Activated CD8-positive, alpha-beta memory T cell treated with anti-CD3 and anti-CD28 coated beads for 36 hours (primary cell): ENCODE data around the gene ABCB9. TPM values are rescaled to one million over a fixed set of nuclear protein-coding genes. Genes with fewer than 3 reads are reported as not detected.

Experiments
- CTCF ChIA-PET: fragments of 350-600 bp; sonication (Branson Sonifier 250); formaldehyde crosslinking; loops from one replicate; lab custom pipeline; 2021; ENCODE audit warnings: antibody characterized with exemption; lab: Charles Lee
- POLR2A ChIA-PET: fragments of 350-600 bp; sonication (Branson Sonifier 250); formaldehyde crosslinking; loops from one replicate; lab custom pipeline; 2021; ENCODE audit warnings: antibody characterized with exemption; lab: Charles Lee
- total RNA-seq, 2 experiments: library from RNA; stranded (reverse); gene quantifications; one replicate each; pipeline ENCODE4 v1.2.3, GENCODE V29; 2021

Gene ABCB9
- total RNA-seq, 2 experiments from 2014 or later = 4.5 to 4.8 TPM

GRCh38 chr12:122984612-122985337, 18.5 kb upstream of the ABCB9 start:
- ChIA-PET CTCF (no interaction called here), POLR2A (no interaction called here)

- ChIA-PET POLR2A (no interaction called here), CTCF (no interaction called here)
These were observed 17.7 kb upstream of the ABCB9 start for GRCh38 chr12:122983789-122984515.

GRCh38 chr12:122982963-122983788, 16.9 kb upstream of the ABCB9 start:
- POLR2A ChIA-PET = interaction anchor here (0.6 to 0.9 kb wide), 2 partner anchors 12 to 124 kb away, joined by 3 read pairs; no protein-coding TSS in a partner anchor
- CTCF ChIA-PET = no interaction called here

- POLR2A ChIA-PET = interaction anchor here (0.9 kb wide), 1 partner anchor 125 kb away, joined by 3 read pairs; no protein-coding TSS in a partner anchor
- CTCF ChIA-PET = interaction anchor here (0.6 kb wide), 1 partner anchor 22 kb away, joined by 3 read pairs; no protein-coding TSS in a partner anchor
These were observed 16.2 kb upstream of the ABCB9 start for GRCh38 chr12:122982477-122982815.

- POLR2A ChIA-PET = interaction anchor here (0.6 to 1.0 kb wide), 3 partner anchors 81 to 170 kb away, joined by 3 read pairs; partner anchors contain the start of gene PITPNM2
These were observed 15.6 kb upstream of the ABCB9 start for GRCh38 chr12:122981587-122982476.

GRCh38 chr12:122981036-122981471, 14.8 kb upstream of the ABCB9 start:
- ChIA-PET CTCF (no interaction called here), POLR2A (interaction anchor here (1.0 kb wide), 1 partner anchor 170 kb away, joined by 3 read pairs; the partner anchor contains the start of gene PITPNM2)

More at GRCh38 chr12:122981587-122982476, 15.6 kb upstream of the ABCB9 start:
- CTCF ChIA-PET = interaction anchor here (0.6 kb wide), 1 partner anchor 21 kb away, joined by 3 read pairs; no protein-coding TSS in a partner anchor

DNA sequence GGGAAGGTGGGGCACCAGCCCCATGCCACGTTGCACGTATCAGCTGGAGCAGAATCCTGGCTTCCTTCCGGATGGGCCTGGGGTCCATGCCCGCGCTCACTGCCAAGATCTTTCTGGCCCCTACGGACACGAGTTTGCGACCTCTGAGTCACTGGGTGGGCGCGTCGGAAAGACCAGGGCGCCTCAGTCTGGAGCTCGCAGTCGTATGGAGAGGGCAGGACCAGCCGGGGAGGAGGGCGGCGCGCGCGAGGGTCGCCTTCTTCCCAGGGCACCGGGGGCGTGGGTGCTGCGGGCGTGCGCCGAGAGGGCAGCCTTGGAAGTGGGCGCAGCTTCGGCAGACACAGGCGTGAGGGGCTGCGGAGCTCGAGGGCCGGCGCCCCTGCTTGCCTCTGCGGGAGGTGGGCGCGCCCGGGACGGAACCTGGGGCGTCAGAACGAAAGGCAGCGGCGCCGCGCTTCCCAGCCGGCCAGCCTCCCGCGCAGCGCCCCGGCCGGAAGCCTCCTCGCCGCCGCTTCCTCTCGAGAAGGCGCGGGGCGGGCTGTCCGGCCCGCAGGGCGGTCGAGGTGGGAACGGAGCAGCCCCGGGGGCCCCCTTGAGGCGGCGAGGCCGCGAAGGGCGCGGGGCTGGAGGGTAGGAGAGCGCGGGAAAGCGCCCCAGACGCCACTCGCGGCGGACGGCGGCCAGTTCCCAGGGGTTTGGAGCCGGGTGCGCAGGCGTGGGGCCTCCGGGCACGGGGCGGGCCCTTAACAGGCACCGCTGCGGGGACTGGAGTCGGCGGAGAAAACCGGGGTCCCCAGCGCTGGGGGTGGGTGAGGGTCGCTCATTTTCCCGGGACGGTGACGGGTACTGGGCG, 14.1 kb upstream of the ABCB9 start, which contains the start of gene ARL6IP4:
Gene ARL6IP4 (plus strand): TSS at position 499 of the 853 bp plus-strand sequence. CDS start 459 bp downstream, outside the sequence.
- ChIA-PET CTCF (interaction anchor here (0.7 kb wide), 1 partner anchor 258 kb away, joined by 7 read pairs; no protein-coding TSS in a partner anchor), POLR2A (interaction anchor here (1.0 kb wide), 1 partner anchor 171 kb away, joined by 3 read pairs; the partner anchor contains the start of gene PITPNM2)

DNA sequence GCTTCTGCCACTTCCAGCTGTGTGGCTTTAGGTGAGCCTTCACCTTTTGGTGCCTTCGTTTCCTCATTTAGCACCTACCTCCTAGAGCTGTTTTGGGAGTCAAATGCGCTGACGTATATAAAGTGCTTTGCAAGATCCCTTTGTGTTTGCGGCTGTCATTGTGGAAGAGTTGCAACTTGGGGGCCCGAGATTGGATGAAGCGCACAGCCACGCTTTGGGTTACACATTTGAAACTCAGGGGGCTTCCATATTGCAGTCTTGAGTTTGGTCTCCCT, 13.6 kb upstream of the ABCB9 start:
- ChIA-PET CTCF (interaction anchor here (0.7 kb wide), 1 partner anchor 258 kb away, joined by 7 read pairs; no protein-coding TSS in a partner anchor), POLR2A (no interaction called here)

DNA sequence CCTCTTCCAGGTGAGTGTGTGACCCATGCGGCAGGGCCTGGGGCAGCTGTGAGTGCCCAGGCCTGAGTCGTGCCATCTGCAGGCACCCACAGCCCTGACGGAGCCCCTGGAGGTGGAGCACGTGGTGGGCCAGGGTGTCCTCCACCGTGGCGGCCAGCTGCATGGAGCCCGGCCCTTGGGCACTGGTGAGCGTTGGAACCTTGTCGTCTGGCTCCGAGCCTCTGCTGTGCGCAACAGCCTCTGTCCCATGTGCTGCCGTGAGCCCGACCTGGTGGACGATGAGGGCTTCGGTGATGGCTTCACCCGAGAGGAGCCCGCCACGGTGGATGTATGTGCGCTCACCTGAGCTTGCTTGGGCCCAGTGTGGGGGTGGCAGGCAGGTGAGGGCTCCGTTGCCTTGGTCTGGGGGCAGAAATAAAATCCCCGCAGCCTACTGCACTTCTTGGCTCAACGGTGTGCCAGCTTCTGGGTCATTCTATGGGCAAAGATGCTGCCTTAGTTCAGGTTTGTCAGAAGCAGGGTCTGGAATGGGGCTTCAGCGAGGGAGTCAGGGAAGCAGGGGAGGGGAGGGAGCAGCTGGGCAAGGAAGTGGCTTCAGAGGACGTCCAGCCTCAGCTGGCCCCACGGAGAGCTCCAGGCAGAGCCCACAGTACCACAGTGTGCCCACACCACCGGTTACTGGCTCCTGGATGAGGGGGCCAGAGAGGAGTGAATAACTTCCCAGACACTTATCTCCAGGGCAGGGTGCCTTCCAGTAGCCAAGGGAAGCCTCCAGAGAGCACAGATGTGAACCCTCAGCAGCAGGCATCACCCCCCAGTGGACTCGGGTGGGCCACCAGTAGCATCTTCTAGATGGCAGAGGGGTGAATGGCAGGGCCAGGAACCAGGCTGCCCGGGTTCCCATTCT, 13.0 kb upstream of the ABCB9 start:
- ChIA-PET CTCF (no interaction called here), POLR2A (no interaction called here)

- ChIA-PET CTCF (no interaction called here), POLR2A (no interaction called here)
These were observed 12.3 kb upstream of the ABCB9 start for GRCh38 chr12:122978507-122978955.

GRCh38 chr12:122977655-122978392, 11.6 kb upstream of the ABCB9 start:
- ChIA-PET POLR2A (interaction anchor here (0.6 kb wide), 1 partner anchor 246 kb away, joined by 3 read pairs; no protein-coding TSS in a partner anchor), CTCF (no interaction called here)

- POLR2A ChIA-PET = interaction anchor here (0.6 kb wide), 1 partner anchor 246 kb away, joined by 3 read pairs; no protein-coding TSS in a partner anchor
- CTCF ChIA-PET = no interaction called here
These were observed 10.9 kb upstream of the ABCB9 start for GRCh38 chr12:122977153-122977552.

DNA sequence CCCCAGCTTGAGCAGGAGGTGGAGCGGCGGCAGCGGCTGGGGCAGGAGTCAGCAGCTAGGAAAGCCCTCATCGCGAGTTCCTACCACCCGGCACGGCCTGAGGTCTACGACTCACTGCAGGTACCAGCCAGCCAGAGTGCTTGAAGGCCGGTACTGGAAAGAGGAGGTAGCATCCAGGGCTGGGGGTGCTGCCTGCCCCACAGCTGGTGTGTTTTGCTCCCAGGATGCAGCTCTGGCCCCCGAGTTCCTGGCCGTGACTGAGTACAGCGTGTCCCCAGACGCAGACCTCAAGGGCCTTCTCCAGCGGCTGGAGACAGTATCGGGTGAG, 10.3 kb upstream of the ABCB9 start:
- ChIA-PET POLR2A (interaction anchor here (0.5 to 1.1 kb wide), 2 partner anchors 34 to 257 kb away, joined by 4 to 5 read pairs; partner anchors contain the start of genes MPHOSPH9 and MTRFR), CTCF (interaction anchor here (0.9 kb wide), 1 partner anchor 256 kb away, joined by 3 read pairs; the partner anchor contains the start of genes MPHOSPH9 and MTRFR)

DNA sequence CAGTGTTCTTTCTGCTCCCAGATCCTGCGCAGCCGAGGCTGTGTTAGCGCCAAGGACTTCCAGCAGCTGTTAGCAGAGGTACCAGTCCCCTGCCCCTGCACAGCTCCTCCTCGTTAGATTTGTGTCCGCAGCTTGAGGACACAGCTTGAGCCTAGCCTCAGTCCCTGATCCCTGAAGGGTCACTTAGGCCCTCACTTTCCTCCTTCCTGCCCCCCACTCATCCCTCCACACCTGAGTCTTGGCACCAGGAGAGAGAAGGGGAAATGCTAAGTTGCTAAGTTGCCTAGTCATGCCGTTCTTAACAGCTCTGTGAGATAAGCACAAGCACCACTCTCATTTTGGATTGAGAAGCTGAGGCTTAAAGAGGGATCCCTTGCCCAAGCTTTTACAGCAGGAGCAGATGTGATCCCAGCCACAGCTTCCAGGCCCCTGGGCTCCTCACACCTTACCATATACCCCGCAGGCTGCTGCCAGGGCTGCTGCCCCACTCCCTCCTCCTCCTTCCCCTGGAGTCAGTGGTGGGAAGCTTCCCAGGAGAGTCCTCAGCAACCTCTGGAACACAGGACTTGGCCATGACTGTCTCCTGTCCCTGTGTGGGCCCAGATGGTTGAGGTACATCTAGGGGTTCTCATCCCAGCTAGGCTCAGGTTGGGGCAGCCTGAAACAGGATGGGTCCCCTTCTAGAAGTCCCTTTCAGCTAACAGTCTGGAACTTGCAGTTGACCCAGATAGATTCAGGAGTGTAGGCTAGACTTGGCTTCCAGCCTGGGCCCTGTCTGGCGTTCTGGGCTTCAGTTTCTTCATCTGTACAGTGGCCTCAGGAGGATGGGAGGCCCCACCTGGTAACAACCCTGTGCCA, 9.8 kb upstream of the ABCB9 start:
- CTCF ChIA-PET = interaction anchor here (0.6 to 0.9 kb wide), 4 partner anchors 13 to 1876 kb away, joined by 3 to 5 read pairs (median 4); partner anchors contain the start of genes MPHOSPH9 and MTRFR

More for the DNA sequence above, 9.8 kb upstream of the ABCB9 start:
- POLR2A ChIA-PET = interaction anchor here (0.5 to 2.1 kb wide), 5 partner anchors 10 to 257 kb away, joined by 3 to 17 read pairs (median 4); partner anchors contain the start of genes ABCB9, MPHOSPH9 and MTRFR
